HepG2 (cell line): ENCODE data around the gene SPHK1. TPM values are rescaled to one million over a fixed set of nuclear protein-coding genes. Genes with fewer than 3 reads are reported as not detected.

Experiments
- AKAP8 ChIP-seq: sonication (generic); formaldehyde crosslinking; IDR thresholded peaks from 2 replicates; pipeline ENCODE4 v1.5.1; 2020; ENCODE audit warnings: mild to moderate bottlenecking, missing genetic modification reagents
- CHCHD3 ChIP-seq: sonication (generic); formaldehyde crosslinking; IDR thresholded peaks from 2 replicates; pipeline ENCODE4 v1.8.0; 2022; ENCODE audit warnings: mild to moderate bottlenecking, missing genetic modification reagents, moderate library complexity
- ELF3 ChIP-seq: IDR thresholded peaks from 2 replicates; pipeline ENCODE4 v1.6.1; 2016; ENCODE audit warnings: missing genetic modification reagents, missing compliant biosample characterization
- FOSL1 ChIP-seq: sonication (generic); formaldehyde crosslinking; IDR thresholded peaks from 2 replicates; pipeline ENCODE4 v1.9.0; 2021; ENCODE audit warnings: missing genetic modification reagents, borderline replicate concordance
- GPN1 ChIP-seq: sonication (generic); formaldehyde crosslinking; IDR thresholded peaks from 2 replicates; pipeline ENCODE4 v1.5.1; 2020; ENCODE audit warnings: missing genetic modification reagents, borderline replicate concordance
- IRF9 ChIP-seq: sonication (generic); formaldehyde crosslinking; IDR thresholded peaks from 2 replicates; pipeline ENCODE4 v1.8.0; 2022; ENCODE audit warnings: missing genetic modification reagents, mild to moderate bottlenecking, borderline replicate concordance
- KDM5A ChIP-seq: fragments of 200-600 bp; sonication (generic); IDR thresholded peaks from 2 replicates; pipeline ENCODE4 v1.7.0; 2018; ENCODE audit warnings: antibody characterized with exemption, mild to moderate bottlenecking, low read length, borderline replicate concordance
- NFKBIZ ChIP-seq: IDR thresholded peaks from 2 replicates; pipeline ENCODE4 v1.6.1; 2018; ENCODE audit warnings: missing genetic modification reagents, missing compliant biosample characterization
- NRL ChIP-seq: sonication (generic); formaldehyde crosslinking; IDR thresholded peaks from 2 replicates; pipeline ENCODE4 v1.5.0; 2020; ENCODE audit warnings: missing genetic modification reagents, mild to moderate bottlenecking, moderate library complexity, borderline replicate concordance
- SIX4 ChIP-seq: sonication (generic); formaldehyde crosslinking; IDR thresholded peaks from 2 replicates; pipeline ENCODE4 v1.4.0; 2020; ENCODE audit warnings: missing genetic modification reagents
- SRY ChIP-seq: sonication (generic); formaldehyde crosslinking; IDR thresholded peaks from 2 replicates; pipeline ENCODE4 v1.8.0; 2022; ENCODE audit warnings: mild to moderate bottlenecking, missing genetic modification reagents
- ZBTB20 ChIP-seq: sonication (generic); formaldehyde crosslinking; IDR thresholded peaks from 2 replicates; pipeline ENCODE4 v1.8.1; 2023; ENCODE audit warnings: missing genetic modification reagents, low read depth, mild to moderate bottlenecking, borderline replicate concordance
- ZBTB7B ChIP-seq: sonication (generic); formaldehyde crosslinking; IDR thresholded peaks from 2 replicates; pipeline ENCODE4 v1.4.0; 2020; ENCODE audit warnings: missing genetic modification reagents
- ZFY ChIP-seq: sonication (generic); formaldehyde crosslinking; IDR thresholded peaks from 2 replicates; pipeline ENCODE4 v1.4.0; 2020; ENCODE audit warnings: missing genetic modification reagents
- ZNF124 ChIP-seq: sonication (generic); formaldehyde crosslinking; IDR thresholded peaks from 2 replicates; pipeline ENCODE4 v1.4.0; 2020; ENCODE audit warnings: missing genetic modification reagents
- ZNF33B ChIP-seq: sonication (generic); formaldehyde crosslinking; IDR thresholded peaks from 2 replicates; pipeline ENCODE4 v1.5.1; 2020; ENCODE audit warnings: mild to moderate bottlenecking, missing genetic modification reagents
- ZNF713 ChIP-seq: sonication (generic); formaldehyde crosslinking; IDR thresholded peaks from 2 replicates; pipeline ENCODE4 v1.4.0; 2020; ENCODE audit warnings: mild to moderate bottlenecking, missing genetic modification reagents
- polyA plus RNA-seq, 8 experiments: library from polyadenylated mRNA; depleted of rRNA in 3 of 8; stranded (reverse) in 7 of 8; unstranded in 1 of 8; fragments of >200 nt; fragmentation: Illumina TruSeq in 4 of 8; extraction: Trizol in 4 of 8; gene quantifications; 2 replicates each; pipeline versions ENCODE4 v1.2.1 to v1.2.3, GENCODE V29; 2011 to 2016; ENCODE audit warnings: low read depth in 4 of 8, missing spikeins in 1 of 8, mixed read lengths in 1 of 8; ENCODE audit not compliant: insufficient read depth in 1 of 8
- total RNA-seq, 5 experiments: library from RNA; depleted of rRNA; stranded (reverse); fragments of >200 nt; fragmentation: Illumina TruSeq; extraction: Trizol; gene quantifications; 2 replicates each; pipeline ENCODE4 v1.2.3, GENCODE V29; 2016; ENCODE audit warnings: low read depth in 1 of 5
- TF ChIP-seq, protein P1 (sequence below): sonication (generic); formaldehyde crosslinking; IDR thresholded peaks from 2 replicates; pipeline ENCODE4 v1.8.0; 2022; ENCODE audit warnings: mild to moderate bottlenecking, missing genetic modification reagents
- TF ChIP-seq, protein P2 (sequence below): sonication (generic); formaldehyde crosslinking; IDR thresholded peaks from 2 replicates; pipeline ENCODE4 v1.5.0; 2020; ENCODE audit warnings: missing genetic modification reagents
- TF ChIP-seq, protein P3 (sequence below): IDR thresholded peaks from 2 replicates; pipeline ENCODE4 v1.6.1; 2018; ENCODE audit warnings: missing genetic modification reagents

SPHK1 gene
- total and polyA plus RNA-seq, 2 of the 13 experiments (the other 11 are each of a cell fraction or from before 2014, with no cell fraction given): 129 to 160 TPM

DNA sequence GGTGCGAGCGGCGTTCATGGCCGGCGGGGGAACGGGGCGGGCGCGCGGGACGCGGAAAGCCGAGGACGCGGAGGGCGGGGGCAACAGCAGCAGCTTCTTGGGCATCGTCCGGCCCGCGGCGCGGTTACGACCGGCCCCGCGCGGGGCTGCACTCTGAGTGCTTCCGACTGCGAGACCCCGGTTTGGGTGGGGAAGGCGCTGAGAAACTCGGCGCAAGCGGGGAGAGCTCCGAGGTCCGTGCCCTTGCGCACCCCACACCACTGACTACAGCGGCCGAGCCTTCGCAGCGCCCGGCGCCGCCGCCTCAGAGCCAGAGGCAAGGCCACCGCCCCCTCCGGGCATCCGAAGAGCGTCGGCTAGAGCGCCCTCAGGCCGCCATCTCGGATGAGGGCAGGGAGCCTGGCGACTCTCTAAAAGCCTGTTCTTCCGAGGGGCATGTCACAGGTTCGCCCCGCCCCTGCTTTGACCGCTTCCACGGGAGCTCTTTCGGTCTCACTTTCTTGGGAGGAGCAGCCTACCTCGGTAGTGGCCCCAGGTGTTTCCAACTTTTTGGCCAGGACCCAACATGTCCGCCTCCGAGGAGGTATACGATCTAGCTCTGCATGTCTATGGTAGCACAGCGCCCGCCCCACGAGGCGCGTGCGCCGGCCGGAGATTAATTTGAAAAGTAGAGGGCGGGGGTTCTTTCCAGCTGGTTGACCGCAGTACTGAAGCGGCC lies 30.7 kb upstream of the SPHK1 start, which contains the start of gene PRPSAP1 (continued):
- TF ChIP-seq, protein P1, sequence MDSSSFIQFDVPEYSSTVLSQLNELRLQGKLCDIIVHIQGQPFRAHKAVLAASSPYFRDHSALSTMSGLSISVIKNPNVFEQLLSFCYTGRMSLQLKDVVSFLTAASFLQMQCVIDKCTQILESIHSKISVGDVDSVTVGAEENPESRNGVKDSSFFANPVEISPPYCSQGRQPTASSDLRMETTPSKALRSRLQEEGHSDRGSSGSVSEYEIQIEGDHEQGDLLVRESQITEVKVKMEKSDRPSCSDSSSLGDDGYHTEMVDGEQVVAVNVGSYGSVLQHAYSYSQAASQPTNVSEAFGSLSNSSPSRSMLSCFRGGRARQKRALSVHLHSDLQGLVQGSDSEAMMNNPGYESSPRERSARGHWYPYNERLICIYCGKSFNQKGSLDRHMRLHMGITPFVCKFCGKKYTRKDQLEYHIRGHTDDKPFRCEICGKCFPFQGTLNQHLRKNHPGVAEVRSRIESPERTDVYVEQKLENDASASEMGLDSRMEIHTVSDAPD (CRISPR knock-in tag): 0 out of 2 replicates have a peak, but pooled peaks have one; percentile 20
- TF ChIP-seq ZFY (CRISPR knock-in tag) (peak; percentile 83), SRY (CRISPR knock-in tag) (peak; percentile 85), SIX4 (CRISPR knock-in tag) (peak; percentile 51; the same call in 1 of the 2 replicates), AKAP8 (CRISPR knock-in tag) (peak; percentile 94), ELF3 (CRISPR knock-in tag) (peak; percentile 60), ZNF33B (CRISPR knock-in tag) (peak; percentile 89), KDM5A (peak; percentile 91), CHCHD3 (CRISPR knock-in tag) (no peak), ZBTB20 (peak; percentile 80; the same call in 1 of the 2 replicates), NFKBIZ (CRISPR knock-in tag) (peak; percentile 85; the same call in 1 of the 2 replicates), NRL (CRISPR knock-in tag) (no peak; the same call in none of the 2 replicates), IRF9 (CRISPR knock-in tag) (peak; percentile 96; the same call in 1 of the 2 replicates), ZBTB7B (CRISPR knock-in tag) (no peak), ZNF713 (peak; percentile 82; the same call in 1 of the 2 replicates), ZNF124 (CRISPR knock-in tag) (peak; percentile 17; the same call in 1 of the 2 replicates), FOSL1 (CRISPR knock-in tag) (no peak; the same call in 1 of the 2 replicates), GPN1 (CRISPR knock-in tag) (peak; percentile 63; the same call in 1 of the 2 replicates)
- TF ChIP-seq, protein P2, sequence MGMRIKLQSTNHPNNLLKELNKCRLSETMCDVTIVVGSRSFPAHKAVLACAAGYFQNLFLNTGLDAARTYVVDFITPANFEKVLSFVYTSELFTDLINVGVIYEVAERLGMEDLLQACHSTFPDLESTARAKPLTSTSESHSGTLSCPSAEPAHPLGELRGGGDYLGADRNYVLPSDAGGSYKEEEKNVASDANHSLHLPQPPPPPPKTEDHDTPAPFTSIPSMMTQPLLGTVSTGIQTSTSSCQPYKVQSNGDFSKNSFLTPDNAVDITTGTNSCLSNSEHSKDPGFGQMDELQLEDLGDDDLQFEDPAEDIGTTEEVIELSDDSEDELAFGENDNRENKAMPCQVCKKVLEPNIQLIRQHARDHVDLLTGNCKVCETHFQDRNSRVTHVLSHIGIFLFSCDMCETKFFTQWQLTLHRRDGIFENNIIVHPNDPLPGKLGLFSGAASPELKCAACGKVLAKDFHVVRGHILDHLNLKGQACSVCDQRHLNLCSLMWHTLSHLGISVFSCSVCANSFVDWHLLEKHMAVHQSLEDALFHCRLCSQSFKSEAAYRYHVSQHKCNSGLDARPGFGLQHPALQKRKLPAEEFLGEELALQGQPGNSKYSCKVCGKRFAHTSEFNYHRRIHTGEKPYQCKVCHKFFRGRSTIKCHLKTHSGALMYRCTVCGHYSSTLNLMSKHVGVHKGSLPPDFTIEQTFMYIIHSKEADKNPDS (CRISPR knock-in tag): peak; percentile 59; the same call in 1 of the 2 replicates
- TF ChIP-seq, protein P3, sequence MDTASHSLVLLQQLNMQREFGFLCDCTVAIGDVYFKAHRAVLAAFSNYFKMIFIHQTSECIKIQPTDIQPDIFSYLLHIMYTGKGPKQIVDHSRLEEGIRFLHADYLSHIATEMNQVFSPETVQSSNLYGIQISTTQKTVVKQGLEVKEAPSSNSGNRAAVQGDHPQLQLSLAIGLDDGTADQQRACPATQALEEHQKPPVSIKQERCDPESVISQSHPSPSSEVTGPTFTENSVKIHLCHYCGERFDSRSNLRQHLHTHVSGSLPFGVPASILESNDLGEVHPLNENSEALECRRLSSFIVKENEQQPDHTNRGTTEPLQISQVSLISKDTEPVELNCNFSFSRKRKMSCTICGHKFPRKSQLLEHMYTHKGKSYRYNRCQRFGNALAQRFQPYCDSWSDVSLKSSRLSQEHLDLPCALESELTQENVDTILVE (CRISPR knock-in tag): peak; percentile 87
